DMS53 treated with DMSO at 0.1 percent for 48 hours (cell line): ENCODE results near the gene RAMP3.
"Not testable (repeated sequence)": the region's sequence is repeated elsewhere in the genome, so short reads cannot be mapped to it uniquely, and the experiment has no call there.

Experiments used
- DNase-seq: peaks from one replicate; lab custom pipeline; 2025; ENCODE audit not compliant: unreplicated experiment; lab: John Stamatoyannopoulos, UW

RAMP3 gene

DNA sequence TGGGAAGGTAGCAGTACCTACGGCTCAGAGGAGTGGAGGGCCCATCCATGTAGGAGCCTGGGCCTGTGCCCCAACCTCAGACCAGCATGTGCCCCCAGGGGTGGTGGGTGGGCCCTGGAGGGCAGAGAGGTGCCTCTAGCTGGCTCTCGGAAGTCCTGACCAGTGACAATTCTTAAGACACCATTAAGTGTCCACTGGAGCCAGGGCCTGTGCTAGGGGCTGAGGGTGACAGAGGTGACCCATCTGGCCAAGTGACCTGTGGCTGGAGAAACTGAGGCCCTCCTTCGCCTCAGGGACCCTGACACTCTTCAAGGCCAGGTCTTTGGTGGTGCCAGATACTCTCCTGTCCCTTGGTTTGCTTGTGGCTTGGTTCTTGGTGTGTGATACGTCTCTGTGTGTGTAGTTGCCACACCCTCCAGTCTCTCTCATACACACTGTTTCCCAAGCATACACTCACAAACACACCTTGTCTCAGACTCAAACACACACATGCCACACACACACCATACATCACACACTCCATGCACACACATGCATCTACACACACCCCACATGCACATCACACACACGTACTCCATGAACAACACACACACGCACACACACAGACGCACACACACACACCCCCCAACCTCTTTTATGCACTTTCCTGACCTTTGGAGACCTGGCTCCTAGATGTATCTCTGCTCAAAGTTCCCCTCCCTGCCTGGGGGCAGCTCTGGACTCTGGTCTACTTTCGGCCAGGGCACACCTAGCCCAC is 897 bp upstream of the RAMP3 start:
- no peak for DNase-seq

DNA sequence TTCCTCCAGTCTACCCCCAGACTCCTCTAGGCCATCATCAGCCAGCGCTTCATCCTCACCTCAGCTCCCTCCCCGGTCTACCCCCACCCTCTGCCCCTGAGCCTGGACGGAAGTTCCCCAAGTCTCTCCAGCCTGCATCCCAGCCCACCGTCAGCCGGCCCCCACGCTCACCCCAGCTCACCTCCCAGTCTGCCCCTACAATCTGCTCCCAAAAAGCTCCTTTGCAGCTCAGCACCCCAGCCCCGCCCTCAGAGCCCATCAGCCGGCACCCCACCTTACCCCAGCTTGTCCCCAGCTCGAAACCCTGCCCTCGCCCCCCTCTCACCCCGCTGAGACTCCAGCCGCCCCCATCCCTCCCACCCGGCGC is 322 bp upstream of the RAMP3 start:
- DNase-seq, result no peak

DNA sequence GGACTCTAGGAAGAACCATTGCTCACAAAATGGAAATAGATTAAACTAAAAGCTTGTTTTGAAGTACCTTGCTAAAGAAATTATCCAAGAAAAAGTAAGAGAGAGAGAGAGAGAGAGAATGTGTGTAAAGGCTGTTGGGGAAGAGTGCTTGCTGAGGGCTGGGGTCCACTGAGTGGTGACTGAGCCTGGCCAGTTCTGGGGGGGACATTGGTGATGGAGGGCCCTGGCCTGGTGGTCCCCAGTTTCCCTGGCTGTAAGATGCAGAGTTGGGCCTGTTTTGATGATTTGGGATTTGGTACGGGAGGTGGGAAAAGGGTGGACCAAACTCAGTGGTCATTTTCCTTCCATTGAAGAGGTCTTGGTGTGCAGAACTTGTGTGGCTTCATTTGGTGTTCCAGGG is 880 bp downstream of the RAMP3 start:
- no peak for DNase-seq

DNA sequence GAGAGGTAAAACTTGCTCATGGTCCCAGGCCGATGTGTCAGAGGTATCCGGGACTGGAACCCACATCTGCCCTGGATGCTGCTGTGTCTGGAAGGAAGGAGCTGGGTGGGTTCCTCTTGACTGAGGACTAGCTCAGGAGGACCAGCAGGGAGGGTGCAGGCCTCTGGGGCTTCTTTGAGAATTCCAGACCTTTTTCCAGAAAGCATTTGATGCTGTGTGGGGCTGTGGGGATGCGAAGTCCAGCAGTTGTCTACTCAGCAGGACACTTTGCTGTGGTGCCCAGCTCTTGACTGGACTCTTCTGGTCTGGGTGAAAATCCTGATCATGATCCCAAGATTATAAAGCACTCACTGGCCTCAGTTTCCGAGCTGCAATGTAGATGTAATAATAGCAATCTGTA is 1.7 kb downstream of the RAMP3 start:
- DNase-seq, result no peak

DNA sequence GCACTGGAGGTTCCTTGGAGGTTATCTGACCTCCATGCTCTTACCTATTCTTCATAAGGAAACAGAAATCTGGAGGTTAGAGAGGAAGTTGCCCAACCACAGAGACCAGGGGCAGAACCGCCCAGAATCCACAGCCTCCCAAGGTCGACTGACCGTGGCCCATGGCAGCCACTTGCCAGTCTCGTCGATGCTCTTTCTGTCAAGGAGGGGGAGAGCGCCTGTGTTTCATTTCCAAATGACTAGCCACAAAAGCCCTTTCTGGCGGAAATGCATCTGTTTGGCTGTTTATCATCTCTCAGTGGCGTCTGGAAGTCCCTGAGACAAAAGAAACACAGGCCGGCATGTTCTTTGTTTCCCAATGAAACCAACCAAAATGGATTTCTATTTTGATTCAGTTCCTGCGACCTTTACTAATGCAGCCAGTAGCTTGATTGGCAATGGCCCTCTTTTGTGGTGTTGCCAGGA is 2.9 kb downstream of the RAMP3 start:
- DNase-seq, result no peak

DNA sequence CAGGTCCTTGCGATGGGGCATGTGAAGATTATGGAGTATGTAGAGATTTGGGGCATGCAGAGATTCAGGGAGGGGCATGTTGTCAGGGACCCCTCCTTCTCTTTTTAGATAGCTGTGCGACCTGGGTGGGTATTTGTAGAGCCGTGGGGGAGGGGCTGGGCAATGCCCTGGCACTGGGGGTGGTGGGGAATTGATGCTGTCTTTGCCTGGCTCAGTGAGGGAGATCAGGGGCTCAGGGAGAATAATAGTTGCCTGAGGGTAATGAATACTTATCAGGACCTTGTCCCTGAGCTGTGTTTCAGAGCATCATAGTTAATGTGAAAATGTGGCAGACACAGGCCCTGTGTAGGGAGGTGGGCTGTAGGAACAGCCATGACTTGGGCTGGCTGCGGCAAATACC is 3.5 kb downstream of the RAMP3 start:
- no peak for DNase-seq

DNA sequence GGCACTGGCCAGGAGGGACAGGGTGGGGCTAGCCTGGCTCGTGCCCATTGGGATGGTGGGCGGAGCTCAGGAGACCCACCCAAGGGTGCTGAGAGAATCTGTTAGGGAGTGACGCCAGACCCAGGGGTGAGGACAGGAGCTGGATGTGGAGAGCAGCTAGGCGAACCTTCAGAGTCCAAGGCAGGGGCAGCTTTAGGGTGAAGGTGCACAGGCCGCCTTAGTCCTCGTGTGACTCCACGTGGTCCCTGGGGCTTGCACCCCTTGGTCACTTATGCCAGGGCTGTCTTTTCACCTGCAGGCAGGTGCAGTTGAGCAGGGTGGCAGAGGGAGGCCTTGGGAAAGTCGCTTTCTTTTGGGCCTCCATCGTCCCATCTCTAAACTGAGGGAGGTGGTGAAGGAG is 4.3 kb downstream of the RAMP3 start:
- DNase-seq, result no peak

DNA sequence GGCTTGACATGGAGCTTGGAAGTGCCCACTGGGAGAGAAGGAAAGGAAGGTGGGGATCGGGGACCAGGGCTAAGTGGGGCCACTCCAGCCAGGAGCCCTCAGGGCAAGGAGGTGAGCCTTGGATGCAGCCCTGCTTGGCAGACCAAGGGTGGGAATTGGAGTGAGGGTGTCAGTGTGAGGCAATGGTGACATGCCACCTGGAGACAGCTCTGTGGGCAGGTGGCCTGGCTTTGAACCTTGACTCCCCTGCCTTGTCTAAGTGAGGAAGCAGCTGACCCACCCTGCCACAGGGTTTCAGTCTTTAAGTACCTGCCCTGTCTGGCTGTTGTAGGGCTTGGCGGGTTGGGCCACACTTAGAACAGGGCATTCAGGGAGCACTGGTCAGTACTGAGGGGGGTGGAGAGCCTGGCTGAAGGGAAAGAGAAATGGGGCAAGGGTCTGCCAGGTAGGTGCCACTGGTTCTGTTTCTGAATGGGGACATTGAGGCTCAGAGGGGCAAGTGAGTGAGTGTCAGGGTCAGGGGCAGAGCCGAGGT is 4.8 kb downstream of the RAMP3 start:
- DNase-seq, result no peak

DNA sequence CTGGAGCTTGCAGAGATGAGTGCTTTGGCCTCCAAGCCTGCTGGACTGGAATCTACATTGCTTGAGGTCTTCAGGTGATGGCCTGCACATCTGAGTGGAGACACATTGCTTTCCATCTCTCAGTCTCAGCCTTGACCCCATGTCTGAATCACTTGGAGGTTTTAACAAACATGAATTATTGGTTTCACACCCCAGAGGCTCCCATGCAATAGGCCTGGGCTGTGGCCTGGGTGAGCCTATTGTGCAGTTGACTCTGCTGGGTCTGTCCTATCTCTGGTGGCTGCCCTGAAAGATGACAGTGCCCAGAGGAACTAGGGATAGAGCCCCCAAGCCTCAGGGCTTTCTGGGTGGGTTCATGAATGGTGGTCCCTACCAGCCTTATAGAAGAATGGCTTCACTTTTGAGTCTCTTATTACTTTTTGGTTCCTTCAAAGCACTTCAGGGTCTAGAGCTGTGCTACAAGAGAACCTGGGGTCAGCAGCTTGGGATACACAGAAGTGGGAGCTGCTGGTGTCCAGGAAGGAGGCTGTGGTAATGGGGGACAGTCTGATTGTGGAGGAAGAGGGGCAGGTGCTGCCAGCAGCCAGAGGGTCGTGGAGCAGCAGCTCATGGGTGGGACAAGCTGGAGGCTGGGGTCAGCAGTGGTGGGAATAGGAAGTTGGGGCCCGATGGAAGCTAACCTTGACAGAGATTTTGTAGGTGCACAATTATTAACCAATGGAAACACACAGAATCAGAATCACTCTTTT is 5.5 kb downstream of the RAMP3 start:
- no peak for DNase-seq

DNA sequence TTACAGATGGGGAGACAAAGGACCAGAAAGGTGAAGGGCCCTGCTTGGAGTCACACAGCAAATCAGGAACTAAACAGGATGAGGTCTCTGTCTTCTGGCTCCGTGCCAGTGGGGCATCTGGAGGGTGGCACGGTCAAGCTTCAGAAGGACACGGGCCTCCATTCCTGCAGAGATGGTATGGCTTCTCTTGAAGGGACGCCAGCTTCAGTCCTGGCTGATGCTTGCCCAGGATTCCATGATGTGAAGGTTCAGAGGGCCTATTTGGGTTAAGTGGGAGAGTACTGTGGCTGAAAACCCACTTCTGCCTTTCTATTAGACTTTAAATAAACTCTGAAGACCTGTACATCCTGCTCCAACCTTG is 6.1 kb downstream of the RAMP3 start:
- DNase-seq, result no peak

DNA sequence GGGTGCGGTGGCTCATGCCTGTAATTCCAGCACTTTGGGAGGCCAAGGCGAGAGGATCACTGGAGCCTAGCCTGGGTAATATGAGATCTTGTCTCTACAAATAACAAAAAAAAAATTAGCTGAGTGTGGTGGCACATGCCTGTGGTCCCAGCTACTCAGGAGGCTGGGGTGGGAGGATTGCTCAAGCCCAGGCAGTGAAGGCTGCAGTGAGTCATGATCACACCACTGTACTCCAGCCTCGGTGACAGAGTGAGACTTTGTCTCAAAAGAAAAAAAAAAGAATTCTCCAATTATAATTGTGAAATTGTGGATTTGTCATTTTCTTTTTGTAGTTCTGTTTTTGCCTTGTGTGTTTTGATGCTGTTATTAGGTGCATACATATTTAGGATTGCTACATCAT is 6.7 kb downstream of the RAMP3 start:
- DNase-seq, result not testable (repeated sequence)

DNA sequence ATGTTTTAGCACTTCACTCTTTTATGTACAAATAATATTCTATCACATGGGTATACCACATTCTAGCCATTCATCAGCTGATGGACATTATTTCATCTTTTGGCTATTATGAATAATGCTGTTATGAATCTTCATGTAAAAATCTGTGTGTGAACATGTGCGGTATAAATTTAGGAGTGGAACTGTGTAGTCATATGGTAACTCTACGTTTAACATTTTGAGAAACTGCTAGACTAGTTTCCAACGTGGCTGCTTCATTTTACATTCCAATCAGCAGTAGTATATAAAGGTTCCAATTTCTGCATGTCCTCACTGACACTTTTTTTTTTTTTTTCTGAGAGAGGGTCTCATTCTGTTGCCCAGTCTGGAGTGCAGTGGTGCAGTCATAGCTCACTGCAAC is 8.3 kb downstream of the RAMP3 start:
- no peak for DNase-seq

DNA sequence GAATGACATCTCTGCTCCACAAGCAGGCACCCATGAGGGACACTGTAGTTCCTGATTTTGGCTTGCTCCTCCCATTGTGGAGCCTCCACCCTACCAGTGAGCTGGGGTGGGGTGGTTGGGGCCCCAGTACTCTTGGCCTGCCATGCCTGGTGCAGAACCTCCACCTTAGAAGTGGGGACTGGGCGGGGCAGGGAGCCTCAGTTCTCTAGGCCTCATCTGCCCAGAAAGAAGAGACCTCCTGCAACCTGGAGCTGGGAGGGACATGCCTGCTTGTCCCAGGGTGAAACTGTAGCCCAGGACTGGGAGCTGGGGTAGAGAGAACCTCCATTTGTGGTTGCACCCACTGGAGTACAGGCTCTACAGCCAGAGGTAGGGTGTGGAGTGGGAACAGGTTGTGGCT is 14.4 kb downstream of the RAMP3 start:
- no peak for DNase-seq

DNA sequence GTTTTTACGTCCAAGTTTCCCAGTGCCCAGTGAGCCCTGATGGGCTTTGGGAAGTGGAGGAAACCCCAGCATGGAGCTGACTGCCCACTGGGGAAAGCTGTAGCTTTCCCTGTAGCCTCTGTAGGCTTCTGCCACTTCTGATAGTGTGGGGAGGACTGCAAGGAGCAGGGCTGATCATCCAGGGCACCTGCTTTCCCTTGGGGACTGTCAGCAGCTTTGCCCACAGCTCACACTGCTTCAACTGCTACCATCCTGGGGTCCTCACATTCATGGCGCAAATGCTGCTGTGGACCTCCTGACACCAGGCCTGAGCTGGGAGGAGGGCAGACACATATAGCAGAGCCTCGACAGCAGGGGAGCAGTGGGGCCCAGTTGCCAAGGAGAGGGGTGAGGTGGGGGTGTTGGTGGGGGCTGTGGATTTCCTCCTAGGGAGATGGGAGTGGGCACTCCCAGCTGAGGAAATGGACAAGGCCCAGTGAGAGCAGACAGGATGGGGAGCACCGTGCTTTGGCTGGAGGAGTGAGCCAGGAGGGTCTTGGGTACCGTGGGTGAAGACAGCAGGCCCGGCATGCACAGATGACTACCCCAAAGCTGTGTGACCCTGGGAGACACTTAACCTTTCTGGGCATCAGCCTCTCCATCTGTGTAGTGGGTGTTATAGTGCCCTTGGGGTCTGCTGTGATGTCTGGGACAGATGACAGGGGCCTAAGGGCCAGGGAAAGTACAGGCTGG is 16.2 kb downstream of the RAMP3 start:
- no peak for DNase-seq

DNA sequence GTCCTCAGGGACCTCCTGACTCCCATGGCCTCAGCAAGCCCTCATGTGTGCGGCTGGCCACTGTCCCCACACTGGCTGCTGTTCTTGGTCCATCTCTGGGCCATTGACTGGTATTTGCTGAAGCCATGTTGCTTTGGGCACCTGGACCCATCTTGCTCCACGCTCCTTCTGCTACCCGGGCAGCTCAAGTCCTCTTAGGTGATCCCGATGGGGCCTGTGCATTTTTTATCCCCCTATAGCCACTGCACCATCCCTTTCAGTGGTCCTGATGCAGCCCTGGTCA is 16.7 kb downstream of the RAMP3 start:
- no peak for DNase-seq

DNA sequence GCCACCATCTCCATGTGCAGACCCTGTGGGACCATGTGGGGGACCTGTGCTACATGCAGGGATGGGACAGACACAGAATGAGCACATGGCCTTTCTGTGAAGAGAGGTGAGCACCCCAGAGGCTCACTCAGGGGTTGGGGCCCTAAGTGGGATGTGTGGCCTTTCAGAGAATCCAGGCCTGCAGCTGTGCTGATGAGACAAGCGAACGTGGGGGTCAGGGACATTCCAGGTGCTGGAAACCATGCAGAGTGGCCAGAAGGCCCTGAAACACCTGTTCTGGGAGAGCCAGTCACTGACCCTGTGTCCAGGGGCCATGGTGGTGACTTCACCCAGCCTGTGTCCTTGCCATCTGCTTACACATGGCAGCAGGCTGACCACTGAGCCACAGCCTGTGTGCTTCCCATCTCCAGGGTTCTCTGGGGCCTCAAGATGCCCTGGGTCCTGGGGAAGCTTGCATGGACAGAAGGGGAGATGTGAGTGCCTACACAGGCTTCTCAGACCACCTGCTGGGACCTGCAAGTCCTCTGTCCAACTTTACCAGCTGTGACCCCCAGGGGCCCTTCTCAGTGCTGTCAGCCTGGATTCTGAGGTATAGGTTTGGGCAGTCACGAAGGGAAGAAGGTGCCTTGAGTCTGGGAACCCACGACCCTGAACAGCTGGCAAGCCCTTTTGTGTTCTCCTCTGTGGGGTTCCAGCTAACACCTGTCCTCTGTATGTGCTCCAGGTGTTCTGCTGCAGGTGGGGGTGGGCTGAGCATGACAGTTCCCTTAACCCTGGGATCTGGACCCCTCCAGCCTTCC is 17.6 kb downstream of the RAMP3 start:
- DNase-seq, result no peak

DNA sequence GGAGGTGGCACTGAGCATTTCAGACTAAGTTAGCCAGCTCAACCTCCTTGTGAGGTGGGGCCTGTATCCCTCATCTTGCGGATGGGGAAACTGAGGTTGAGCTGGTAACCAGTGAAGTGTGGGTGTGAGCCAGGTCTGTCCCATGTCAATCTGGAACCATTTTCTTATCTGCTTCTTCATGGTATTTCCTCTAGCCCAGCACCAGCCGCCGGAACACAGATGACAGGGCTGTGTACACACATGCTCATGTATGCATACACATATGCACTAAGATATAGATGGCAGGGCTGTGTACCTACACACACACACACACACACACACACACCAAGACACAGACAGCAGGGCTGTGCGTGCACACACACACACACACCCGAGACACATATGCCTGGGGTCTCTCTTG is 18.5 kb downstream of the RAMP3 start:
- no peak for DNase-seq

DNA sequence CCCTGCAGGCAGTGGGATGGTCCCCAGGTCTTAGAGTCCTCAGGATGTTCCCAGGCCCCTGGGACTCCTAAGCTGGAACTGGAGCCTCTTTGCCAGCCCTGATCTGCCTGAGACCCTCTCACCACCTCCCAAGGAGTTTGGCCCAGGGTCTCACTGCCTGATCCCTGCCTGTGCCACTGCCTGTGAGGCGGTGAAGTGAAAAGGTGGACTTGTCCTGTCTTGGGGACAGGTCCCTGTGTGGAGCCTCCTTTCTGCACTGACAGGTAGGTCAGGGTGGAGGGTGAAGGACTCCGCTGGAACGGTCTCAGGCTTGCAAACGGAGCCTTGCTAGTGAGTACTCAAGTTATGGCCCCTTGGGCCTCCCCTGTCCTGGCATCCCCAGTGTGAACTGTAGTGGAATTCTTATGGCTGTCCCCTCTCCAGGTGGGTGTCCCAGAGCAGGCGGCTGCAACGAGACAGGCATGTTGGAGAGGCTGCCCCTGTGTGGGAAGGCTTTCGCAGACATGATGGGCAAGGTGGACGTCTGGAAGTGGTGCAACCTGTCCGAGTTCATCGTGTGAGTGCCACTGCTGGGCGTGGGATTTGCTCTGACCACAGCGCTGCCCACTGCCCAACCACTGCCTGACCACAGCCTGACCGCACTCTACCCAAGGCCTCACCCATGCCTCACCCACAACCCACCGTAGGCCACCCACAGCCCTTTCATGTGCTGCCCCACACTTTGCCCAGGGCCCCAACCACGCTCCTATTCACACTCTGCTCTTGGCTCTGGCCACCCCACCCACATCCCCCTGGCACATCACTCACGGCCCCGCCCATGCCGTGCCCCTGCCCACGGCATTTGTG is 19.5 kb downstream of the RAMP3 start:
- DNase-seq, result no peak

DNA sequence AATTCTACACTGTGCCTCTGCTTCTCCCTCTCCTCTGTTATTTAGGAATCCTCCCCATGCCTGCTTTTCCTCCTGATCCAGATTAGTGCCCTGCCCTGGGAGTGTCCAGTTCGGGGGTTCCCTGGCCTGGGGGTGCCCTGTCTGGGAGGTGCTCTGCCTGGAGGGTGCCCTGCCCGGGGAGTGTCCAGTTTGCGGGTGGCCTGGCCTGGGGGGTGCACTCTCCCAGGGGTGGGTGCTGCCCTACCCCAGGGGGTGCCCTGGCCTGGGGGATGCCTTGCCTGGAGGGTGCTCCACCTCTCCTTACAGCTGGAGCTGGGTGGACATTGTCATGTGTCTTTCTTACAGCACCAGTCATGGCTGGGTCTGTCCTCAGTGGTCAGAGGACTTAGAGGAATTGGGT is 20.2 kb downstream of the RAMP3 start:
- DNase-seq, result no peak
